Lower leg skin (tissue), 3 donors: Measurements from ENCODE around the gene CTH.
"Not testable (repeated sequence)": the region's sequence is repeated elsewhere in the genome, so short reads cannot be mapped to it uniquely, and the experiment has no call there.

ENCODE experiments used
- POLR2A ChIP-seq, 2 donors: fragments of 450-650 bp; IDR thresholded peaks; one replicate each; pipeline ENCODE4 v1.6.1; 2016 to 2017; ENCODE audit warnings: antibody characterized with exemption in 2 of 2, mild to moderate bottlenecking in 1 of 2, moderate library complexity in 1 of 2
- TF ChIP-seq, protein P1 (sequence below), 3 donors: fragments of 450-650 bp; IDR thresholded peaks; one replicate each; pipeline ENCODE4 v1.5.1; 2016; ENCODE audit warnings: antibody characterized with exemption in 3 of 3, mild to moderate bottlenecking in 3 of 3, moderate library complexity in 2 of 3

DNA sequence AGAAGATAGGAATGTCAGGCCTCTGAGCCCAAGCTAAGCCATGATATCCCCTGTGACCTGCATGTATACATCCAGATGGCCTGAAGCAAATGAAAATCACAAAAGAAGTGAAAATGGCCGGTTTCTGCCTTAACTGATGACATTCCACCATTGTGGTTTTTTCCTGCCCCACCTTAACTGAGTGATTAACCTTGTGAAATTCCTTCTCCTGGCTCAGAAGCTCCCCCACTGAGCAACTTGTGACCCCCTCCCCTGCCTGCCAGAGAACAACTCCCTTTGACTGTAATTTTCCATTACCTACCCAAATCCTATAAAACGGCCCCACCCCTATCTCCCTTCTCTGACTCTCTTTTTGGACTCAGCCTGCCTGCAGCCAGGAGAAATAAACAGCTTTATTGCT lies 37.5 kb upstream of the CTH start:
- TF ChIP-seq, protein P1, sequence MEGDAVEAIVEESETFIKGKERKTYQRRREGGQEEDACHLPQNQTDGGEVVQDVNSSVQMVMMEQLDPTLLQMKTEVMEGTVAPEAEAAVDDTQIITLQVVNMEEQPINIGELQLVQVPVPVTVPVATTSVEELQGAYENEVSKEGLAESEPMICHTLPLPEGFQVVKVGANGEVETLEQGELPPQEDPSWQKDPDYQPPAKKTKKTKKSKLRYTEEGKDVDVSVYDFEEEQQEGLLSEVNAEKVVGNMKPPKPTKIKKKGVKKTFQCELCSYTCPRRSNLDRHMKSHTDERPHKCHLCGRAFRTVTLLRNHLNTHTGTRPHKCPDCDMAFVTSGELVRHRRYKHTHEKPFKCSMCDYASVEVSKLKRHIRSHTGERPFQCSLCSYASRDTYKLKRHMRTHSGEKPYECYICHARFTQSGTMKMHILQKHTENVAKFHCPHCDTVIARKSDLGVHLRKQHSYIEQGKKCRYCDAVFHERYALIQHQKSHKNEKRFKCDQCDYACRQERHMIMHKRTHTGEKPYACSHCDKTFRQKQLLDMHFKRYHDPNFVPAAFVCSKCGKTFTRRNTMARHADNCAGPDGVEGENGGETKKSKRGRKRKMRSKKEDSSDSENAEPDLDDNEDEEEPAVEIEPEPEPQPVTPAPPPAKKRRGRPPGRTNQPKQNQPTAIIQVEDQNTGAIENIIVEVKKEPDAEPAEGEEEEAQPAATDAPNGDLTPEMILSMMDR (IDR thresholded peaks at IDR 0.05): not testable (repeated sequence)
- not testable (repeated sequence) for TF ChIP-seq POLR2A (IDR thresholded peaks at IDR 0.05)
